ENCODE measurements around the gene UPK1B.
"Not testable (repeated sequence)": the region's sequence is repeated elsewhere in the genome, so short reads cannot be mapped to it uniquely, and the experiment has no call there.

UPK1B gene

GRCh38 chr3:119156868-119157267, 16.5 kb upstream of the UPK1B start:
- no peaks in the 10 kb centered on the region for H3K27me3 Mint-ChIP-seq
- H3K4me3 Mint-ChIP-seq: no peak overlapping the region
- peaks cover 24% of the 10 kb centered on the region for H3K9me3 Mint-ChIP-seq
- no peak for DNase-seq
- no peak overlapping the region for H3K27ac Mint-ChIP-seq
- H3K4me1 Mint-ChIP-seq: no peaks in the 10 kb centered on the region
- CTCF ChIA-PET: no interaction called here
- H3K36me3 Mint-ChIP-seq: peaks cover 1% of the 10 kb centered on the region

DNA sequence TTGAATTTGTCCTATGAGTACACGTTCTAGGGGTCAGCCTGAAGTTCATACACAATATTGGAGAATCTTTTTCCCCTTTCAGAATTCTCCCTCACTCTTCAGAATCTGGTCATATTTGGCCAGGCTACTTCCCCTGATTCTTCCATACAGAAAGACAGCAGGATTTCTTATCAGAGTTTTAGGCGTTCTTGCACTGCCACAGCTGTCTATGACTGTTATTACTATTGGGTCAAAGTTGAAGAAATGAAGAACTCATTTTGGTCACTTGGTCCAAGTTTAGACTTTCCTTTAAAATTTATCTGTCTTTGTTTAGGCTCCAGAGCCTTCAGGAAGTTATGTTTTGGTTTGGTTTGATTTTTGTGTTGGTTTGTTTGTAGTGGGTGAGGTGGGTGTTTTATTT, 15.4 kb upstream of the UPK1B start:
- peaks cover 24% of the 10 kb centered on the region for H3K9me3 Mint-ChIP-seq
- CTCF ChIA-PET: no interaction called here
- H3K4me3 Mint-ChIP-seq: no peak overlapping the region
- no peaks in the 10 kb centered on the region for H3K4me1 Mint-ChIP-seq
- no peaks in the 10 kb centered on the region for H3K27me3 Mint-ChIP-seq
- H3K27ac Mint-ChIP-seq: no peak overlapping the region
- no peak for DNase-seq
- H3K36me3 Mint-ChIP-seq: no peaks in the 10 kb centered on the region

DNA sequence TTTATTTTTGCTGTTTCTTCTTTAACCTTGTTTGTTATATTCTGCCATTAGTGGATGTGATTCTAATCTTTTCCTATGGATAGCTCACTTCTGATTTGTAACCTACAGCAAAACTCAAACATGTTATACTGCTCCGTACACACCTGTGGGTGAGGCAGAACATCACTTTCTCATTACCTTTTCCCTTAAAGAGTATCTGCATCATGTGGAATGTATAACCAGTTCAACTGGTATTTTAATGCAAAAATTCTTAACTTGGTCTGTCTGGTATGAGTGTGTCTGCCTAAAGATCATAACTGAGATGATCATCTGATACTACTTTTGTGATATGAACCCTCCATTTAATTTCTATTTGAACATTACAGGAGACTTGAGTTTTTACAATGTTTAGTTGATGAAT, 13.0 kb upstream of the UPK1B start:
- H3K36me3 Mint-ChIP-seq: no peaks in the 10 kb centered on the region
- H3K27ac Mint-ChIP-seq: no peak overlapping the region
- H3K4me3 Mint-ChIP-seq: no peak overlapping the region
- CTCF ChIA-PET: no interaction called here
- no peak for DNase-seq
- no peaks in the 10 kb centered on the region for H3K4me1 Mint-ChIP-seq
- H3K9me3 Mint-ChIP-seq: peaks cover 11% of the 10 kb centered on the region
- H3K27me3 Mint-ChIP-seq: no peaks in the 10 kb centered on the region

DNA sequence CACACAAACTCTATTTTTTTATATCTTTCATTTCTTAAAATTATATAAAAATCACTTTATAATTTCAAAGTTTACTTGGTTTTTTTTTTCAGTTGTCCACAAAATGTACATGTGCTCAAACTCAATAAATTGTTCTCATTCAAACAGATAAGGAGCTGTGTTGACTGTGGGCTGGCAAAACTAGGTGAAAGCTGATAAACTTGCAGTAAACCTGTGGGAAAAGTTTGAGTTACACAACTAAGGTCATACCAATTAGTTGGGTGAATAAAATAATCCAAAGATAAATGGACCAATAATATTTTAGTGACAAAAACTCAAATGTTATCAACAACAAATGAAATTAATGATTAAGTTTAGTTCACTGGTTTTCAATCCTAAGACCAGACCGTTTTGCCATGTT, 12.6 kb upstream of the UPK1B start:
- Mint-ChIP-seq H3K27ac (no peak overlapping the region), H3K36me3 (no peaks in the 10 kb centered on the region), H3K4me1 (no peaks in the 10 kb centered on the region), H3K9me3 (peaks cover 7% of the 10 kb centered on the region), H3K4me3 (no peak overlapping the region), H3K27me3 (no peaks in the 10 kb centered on the region)
- CTCF ChIA-PET: no interaction called here
- DNase-seq: no peak

DNA sequence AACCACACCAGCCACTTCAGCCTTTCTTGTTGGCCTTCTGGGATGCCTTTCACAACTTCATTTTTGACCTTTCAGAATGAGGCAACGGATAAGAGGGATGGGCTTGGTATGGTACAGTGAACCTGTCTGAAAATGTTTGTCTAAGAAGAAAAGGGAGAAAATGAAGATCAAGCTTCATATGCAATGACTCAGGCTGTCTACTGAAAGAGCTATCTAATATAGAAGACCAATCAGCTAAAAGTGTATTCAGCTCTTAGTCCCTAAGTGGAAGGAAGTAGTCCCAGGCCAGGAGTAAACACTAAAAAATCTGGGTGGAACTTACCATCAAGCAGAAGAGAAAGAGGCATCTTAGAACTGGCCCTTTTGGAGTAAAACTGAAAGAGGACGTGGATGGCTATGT, 12.2 kb upstream of the UPK1B start:
- no peaks in the 10 kb centered on the region for H3K4me1 Mint-ChIP-seq
- H3K36me3 Mint-ChIP-seq: no peaks in the 10 kb centered on the region
- H3K9me3 Mint-ChIP-seq: peaks cover 7% of the 10 kb centered on the region
- no peaks in the 10 kb centered on the region for H3K27me3 Mint-ChIP-seq
- no peak for DNase-seq
- no peak overlapping the region for H3K4me3 Mint-ChIP-seq
- H3K27ac Mint-ChIP-seq: no peak overlapping the region
- CTCF ChIA-PET: no interaction called here

- H3K4me3 Mint-ChIP-seq, H3K9me3 Mint-ChIP-seq, H3K27ac Mint-ChIP-seq, DNase-seq, H3K27me3 Mint-ChIP-seq, H3K4me1 Mint-ChIP-seq, H3K36me3 Mint-ChIP-seq, CTCF ChIA-PET: not testable (repeated sequence)
These were observed 8.7 kb upstream of the UPK1B start for GRCh38 chr3:119164745-119165144.

DNA sequence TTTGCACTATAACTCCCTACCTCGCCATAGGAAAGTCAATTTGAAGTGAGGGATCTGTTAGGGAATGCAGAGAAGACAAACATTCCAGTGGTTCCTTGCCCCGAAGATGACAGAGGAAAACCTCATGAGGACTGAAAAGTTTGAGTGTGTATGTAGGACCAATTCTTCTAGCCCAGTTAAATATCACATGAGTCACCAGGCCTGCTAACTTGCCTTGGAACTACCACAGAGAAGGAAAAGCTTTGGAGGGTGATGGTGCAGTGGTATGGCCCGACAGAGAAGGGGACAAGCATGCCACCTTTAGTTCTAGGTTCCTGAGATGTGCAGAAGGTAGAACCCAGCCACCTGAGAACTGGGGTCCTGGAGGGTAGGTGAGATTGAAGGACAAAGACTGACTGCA, 2.6 kb upstream of the UPK1B start:
- no peaks in the 10 kb centered on the region for H3K4me1 Mint-ChIP-seq
- H3K9me3 Mint-ChIP-seq: no peaks in the 10 kb centered on the region
- H3K4me3 Mint-ChIP-seq: no peak overlapping the region
- DNase-seq: no peak
- H3K27ac Mint-ChIP-seq: no peak overlapping the region
- no peaks in the 10 kb centered on the region for H3K36me3 Mint-ChIP-seq
- CTCF ChIA-PET: no interaction called here
- H3K27me3 Mint-ChIP-seq: peaks cover 10% of the 10 kb centered on the region

DNA sequence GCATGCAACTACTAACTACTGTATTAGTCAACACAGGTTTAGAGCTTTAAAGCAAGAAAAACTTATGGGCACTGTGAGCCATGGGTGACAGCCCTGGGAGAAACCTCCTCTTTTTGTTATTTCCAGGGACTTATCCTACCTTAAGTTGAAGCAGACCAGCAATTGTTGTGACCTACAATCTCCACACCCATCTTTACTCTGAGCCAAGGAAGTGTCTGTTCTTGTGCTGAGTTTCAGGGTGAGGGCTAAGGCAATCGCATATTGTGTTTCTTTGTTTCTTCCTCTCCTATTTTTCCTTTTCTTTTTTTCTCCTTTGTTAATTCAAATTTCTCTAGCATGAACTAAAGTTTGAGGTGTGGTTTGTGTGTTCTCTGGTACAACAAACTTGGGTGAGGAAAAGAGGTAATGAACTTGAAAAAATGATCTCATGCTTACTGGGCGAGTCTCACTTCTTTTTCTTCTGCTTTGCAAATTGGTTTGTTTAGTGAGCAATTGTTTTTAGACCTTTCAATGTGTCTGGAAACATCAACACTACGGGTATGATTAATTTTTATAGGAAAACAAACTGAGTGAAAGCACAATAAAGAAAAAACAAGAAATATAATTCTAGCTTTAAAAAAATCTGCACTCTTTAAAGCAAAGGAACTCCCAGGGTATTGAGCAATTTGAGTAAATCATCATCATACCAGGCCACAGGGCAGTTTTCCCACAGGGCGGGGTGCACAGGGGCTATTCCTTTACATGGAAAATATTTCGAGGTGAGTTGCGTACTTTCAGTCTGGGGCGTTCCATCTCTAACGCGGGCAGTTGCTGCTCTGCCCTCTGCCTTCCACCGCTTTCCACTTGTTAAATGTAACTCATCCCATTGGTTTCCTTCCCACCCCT, 2.7 kb downstream of the UPK1B start:
- CTCF ChIA-PET: no interaction called here
- Mint-ChIP-seq H3K4me1 (no peaks in the 10 kb centered on the region), H3K27me3 (peaks cover 10% of the 10 kb centered on the region), H3K27ac (no peak overlapping the region), H3K4me3 (no peak overlapping the region), H3K36me3 (no peaks in the 10 kb centered on the region), H3K9me3 (no peaks in the 10 kb centered on the region)
- no peak for DNase-seq

- H3K9me3 Mint-ChIP-seq: no peaks in the 10 kb centered on the region
- no peaks in the 10 kb centered on the region for H3K4me1 Mint-ChIP-seq
- DNase-seq: no peak
- CTCF ChIA-PET: no interaction called here
- peaks cover 10% of the 10 kb centered on the region for H3K27me3 Mint-ChIP-seq
- H3K36me3 Mint-ChIP-seq: no peaks in the 10 kb centered on the region
- no peak overlapping the region for H3K4me3 Mint-ChIP-seq
- no peak overlapping the region for H3K27ac Mint-ChIP-seq
These were observed 3.4 kb downstream of the UPK1B start for GRCh38 chr3:119176778-119177177.

DNA sequence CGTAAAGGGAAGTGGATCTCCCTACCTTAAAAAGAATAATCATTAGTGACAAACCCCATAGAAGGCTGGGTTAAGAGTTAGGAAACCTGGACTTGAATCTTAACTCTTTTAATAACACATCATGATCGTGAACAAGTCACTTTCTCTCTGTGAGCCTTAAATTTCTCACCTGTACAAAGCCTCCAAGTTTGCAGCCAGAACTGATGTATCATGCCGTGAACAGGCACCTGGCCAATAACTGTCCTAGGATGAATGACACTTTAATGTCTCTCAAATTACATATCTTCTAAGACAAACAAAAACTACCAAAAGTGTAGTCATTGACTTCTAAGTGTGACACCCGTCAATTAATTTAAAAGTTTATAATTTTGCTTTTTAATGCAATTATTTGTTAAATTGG, 3.9 kb downstream of the UPK1B start:
- Mint-ChIP-seq H3K9me3 (no peaks in the 10 kb centered on the region), H3K36me3 (no peaks in the 10 kb centered on the region), H3K4me3 (no peak overlapping the region), H3K27ac (no peak overlapping the region), H3K27me3 (peaks cover 8% of the 10 kb centered on the region), H3K4me1 (no peaks in the 10 kb centered on the region)
- DNase-seq: no peak
- CTCF ChIA-PET: no interaction called here

- H3K27me3 Mint-ChIP-seq: no peaks in the 10 kb centered on the region
- no peaks in the 10 kb centered on the region for H3K9me3 Mint-ChIP-seq
- no peak overlapping the region for H3K27ac Mint-ChIP-seq
- DNase-seq: no peak
- H3K36me3 Mint-ChIP-seq: no peaks in the 10 kb centered on the region
- H3K4me1 Mint-ChIP-seq: no peaks in the 10 kb centered on the region
- no peak overlapping the region for H3K4me3 Mint-ChIP-seq
- CTCF ChIA-PET: no interaction called here
These were observed 8.4 kb downstream of the UPK1B start for GRCh38 chr3:119181765-119182164.

DNA sequence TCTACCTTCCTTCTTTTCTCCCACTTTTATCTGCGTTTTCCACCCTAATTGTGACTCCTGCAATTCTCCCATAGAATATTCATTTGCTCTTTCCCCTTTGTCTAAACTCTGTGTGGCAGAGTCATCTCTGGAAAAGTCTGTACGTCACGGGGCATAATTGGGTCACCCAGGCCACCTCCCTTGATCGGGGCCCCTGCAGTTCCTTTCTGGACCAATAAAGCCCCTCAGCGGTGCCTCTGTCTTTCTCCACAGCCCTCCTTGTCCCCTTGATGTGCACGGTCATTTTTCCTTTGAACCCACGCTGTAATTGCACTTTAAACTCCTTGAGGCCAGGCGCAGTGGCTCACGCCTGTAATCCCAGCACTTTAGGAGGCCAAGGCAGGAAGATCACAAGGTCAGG, 10.7 kb downstream of the UPK1B start:
- no peak overlapping the region for H3K27ac Mint-ChIP-seq
- CTCF ChIA-PET: no interaction called here
- H3K36me3 Mint-ChIP-seq: no peaks in the 10 kb centered on the region
- no peak for DNase-seq
- no peaks in the 10 kb centered on the region for H3K4me1 Mint-ChIP-seq
- H3K4me3 Mint-ChIP-seq: no peak overlapping the region
- H3K27me3 Mint-ChIP-seq: no peaks in the 10 kb centered on the region
- no peaks in the 10 kb centered on the region for H3K9me3 Mint-ChIP-seq

GRCh38 chr3:119184796-119185570, 11.6 kb downstream of the UPK1B start:
- CTCF ChIA-PET: no interaction called here
- Mint-ChIP-seq H3K27ac (no peak overlapping the region), H3K4me1 (no peaks in the 10 kb centered on the region), H3K36me3 (no peaks in the 10 kb centered on the region), H3K9me3 (no peaks in the 10 kb centered on the region), H3K4me3 (no peak overlapping the region), H3K27me3 (no peaks in the 10 kb centered on the region)
- DNase-seq: no peak

- no peak overlapping the region for H3K4me3 Mint-ChIP-seq
- H3K36me3 Mint-ChIP-seq: no peaks in the 10 kb centered on the region
- no peaks in the 10 kb centered on the region for H3K27me3 Mint-ChIP-seq
These were observed 13.9 kb downstream of the UPK1B start for GRCh38 chr3:119187266-119187665.

DNA sequence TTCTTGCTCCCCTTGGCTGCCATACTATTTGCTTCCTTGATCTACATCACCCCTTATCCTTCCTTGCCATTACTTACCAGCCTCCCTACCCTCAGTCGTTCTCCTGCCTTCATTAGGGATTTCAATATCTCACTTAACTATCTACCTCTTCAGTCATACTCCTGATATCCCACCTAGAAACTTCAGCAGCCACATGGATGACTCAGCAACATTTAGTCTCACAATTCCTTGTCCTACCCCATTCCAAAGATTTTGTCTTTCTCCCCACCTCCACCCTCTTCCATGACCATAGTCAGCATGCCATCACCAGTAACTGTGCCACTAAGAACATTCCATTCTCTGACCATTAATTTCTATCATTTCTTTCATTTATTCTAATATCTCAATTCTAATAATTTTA, 18.4 kb downstream of the UPK1B start:
- H3K4me3 Mint-ChIP-seq: no peak overlapping the region
- CTCF ChIA-PET: no interaction called here
- H3K27ac Mint-ChIP-seq: no peak overlapping the region
- no peaks in the 10 kb centered on the region for H3K27me3 Mint-ChIP-seq
- H3K4me1 Mint-ChIP-seq: no peaks in the 10 kb centered on the region
- H3K9me3 Mint-ChIP-seq: no peaks in the 10 kb centered on the region
- H3K36me3 Mint-ChIP-seq: no peaks in the 10 kb centered on the region
- no peak for DNase-seq

More at GRCh38 chr3:119187266-119187665, 13.9 kb downstream of the UPK1B start:
- Mint-ChIP-seq H3K27ac (no peak overlapping the region), H3K9me3 (no peaks in the 10 kb centered on the region), H3K4me1 (no peaks in the 10 kb centered on the region)
- no peak for DNase-seq
- CTCF ChIA-PET: interaction anchor here (0.6 kb wide), 1 partner anchor 93 kb away, joined by 3 read pairs; no protein-coding TSS in a partner anchor

Measured in activated naive CD4-positive, alpha-beta T cell treated with anti-CD3 and anti-CD28 coated beads, Interleukin-2, amount 10 ng/mL, durations not matched to agents 7 days and 5 days (primary cell).